Measurements from ENCODE around the gene IFT80. TPM values are rescaled to one million over a fixed set of nuclear protein-coding genes. Genes with fewer than 3 reads are reported as not detected.
A peak's percentile ranks its signal among the peaks of the same experiment; 100 is the strongest.

Gene IFT80
- total and polyA plus RNA-seq, 10 of the 15 experiments (the other 5 are each of a cell fraction or from before 2014, with no cell fraction given): 6.5 to 21.5 (median 14.1) TPM

DNA sequence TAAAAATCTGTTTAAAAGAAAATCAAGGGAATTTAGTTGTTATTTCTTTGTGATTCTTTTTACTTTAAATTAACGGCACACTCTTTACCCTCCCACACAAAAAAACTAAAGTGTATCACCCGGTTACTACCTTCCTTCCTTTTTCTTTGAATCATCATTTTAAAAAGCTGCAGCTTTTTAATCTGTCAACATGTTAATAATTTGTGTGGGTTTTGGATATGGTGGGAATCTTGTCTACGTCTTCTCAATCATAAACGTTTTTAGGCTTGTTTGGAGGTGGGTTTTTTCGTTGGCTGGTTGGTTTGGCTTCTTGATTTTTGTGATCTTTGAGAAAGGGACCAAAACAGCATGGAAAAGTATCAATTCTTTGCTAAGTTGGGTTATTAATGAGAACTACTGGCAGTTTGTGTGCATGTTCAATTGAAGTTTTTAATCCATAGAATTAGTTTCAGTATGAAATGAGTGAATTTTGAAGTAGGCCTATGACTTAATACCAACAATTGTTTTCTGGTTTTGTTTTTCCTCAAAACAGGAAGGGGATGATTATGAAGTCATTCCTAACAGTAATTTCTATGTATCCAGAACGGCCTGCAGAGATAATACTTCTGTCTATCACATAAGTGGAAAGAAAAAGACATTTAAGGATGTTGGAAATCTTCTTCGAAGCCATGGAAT, 4.9 kb upstream of the IFT80 start:
- BruUV-seq (replicated peaks): no TSS peak
- H4K20me1 ChIP-seq (ENCODE audit: control insufficient read depth, insufficient read depth): no peaks in the 10 kb centered on the region

More for the DNA sequence above, 4.9 kb upstream of the IFT80 start:
- Histone ChIP-seq H3K4me3 (peak overlapping the region; percentile 67), H3K4me2 (ENCODE audit: control insufficient read depth, insufficient read depth) (peak overlapping the region; percentile 83), H3K79me2 (ENCODE audit: control insufficient read depth, insufficient read depth, low read length) (peaks cover 95% of the 10 kb centered on the region), H3K9ac (ENCODE audit: control insufficient read depth, insufficient read depth, low read length) (peak overlapping the region; percentile 98), H3K27me3 (replicated peaks in 1 of 2; ENCODE audit: control insufficient read depth in 2 of 2, insufficient read depth in 2 of 2, low read length in 1 of 2) (no peaks in the 10 kb centered on the region), H3K4me1 (ENCODE audit: control insufficient read depth, insufficient read depth, low read length) (no peaks in the 10 kb centered on the region), H2AFZ (ENCODE audit: control insufficient read depth, low read depth, low read length) (no peak overlapping the region; the same call in 1 of the 2 replicates), H3K9me3 (replicated peaks; ENCODE audit: control insufficient read depth, insufficient read depth, low read length) (no peaks in the 10 kb centered on the region), H3K36me3 (ENCODE audit: control insufficient read depth in 2 of 2, insufficient read depth in 2 of 2, low read length in 1 of 2) (peaks cover 0 to 7% of the 10 kb centered on the region in 2 experiments; a peak in 1 of 4 replicates), H3K27ac (ENCODE audit: control insufficient read depth, insufficient read depth) (peak overlapping the region; percentile 90)
- no peak for ATAC-seq
- no peak for FAIRE-seq
- ChIA-PET POLR2A (interaction anchor here (0.9 to 1.3 kb wide), 2 partner anchors 11 to 46 kb away, joined by 3 to 12 read pairs; partner anchors contain the start of gene TRIM59), RAD21 (ENCODE audit: unreplicated experiment) (interaction anchor here (2.7 kb wide), 1 partner anchor 9 kb away, joined by 14 read pairs; no protein-coding TSS in a partner anchor), CTCF (interaction anchor here (3.5 kb wide), 1 partner anchor 10 kb away, joined by 29 read pairs; no protein-coding TSS in a partner anchor), SMC1A (ENCODE audit: uncharacterized antibody, unreplicated experiment) (interaction anchor here (1.0 to 5.0 kb wide), 3 partner anchors 9 to 519 kb away, joined by 4 to 33 read pairs (median 7); no protein-coding TSS in a partner anchor)
- WGBS (ENCODE audit: insufficient coverage, insufficient replicate concordance, low lambda C conversion rate, missing lambda C conversion rate): 26% methylated on average over 7 of the region's 7 CpGs
- no peak for TF ChIP-seq PAX8 (IDR thresholded peaks at IDR 0.05)
- TF ChIP-seq, protein P1, sequence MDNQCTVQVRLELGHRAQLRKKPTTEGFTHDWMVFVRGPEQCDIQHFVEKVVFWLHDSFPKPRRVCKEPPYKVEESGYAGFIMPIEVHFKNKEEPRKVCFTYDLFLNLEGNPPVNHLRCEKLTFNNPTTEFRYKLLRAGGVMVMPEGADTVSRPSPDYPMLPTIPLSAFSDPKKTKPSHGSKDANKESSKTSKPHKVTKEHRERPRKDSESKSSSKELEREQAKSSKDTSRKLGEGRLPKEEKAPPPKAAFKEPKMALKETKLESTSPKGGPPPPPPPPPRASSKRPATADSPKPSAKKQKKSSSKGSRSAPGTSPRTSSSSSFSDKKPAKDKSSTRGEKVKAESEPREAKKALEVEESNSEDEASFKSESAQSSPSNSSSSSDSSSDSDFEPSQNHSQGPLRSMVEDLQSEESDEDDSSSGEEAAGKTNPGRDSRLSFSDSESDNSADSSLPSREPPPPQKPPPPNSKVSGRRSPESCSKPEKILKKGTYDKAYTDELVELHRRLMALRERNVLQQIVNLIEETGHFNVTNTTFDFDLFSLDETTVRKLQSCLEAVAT (IDR thresholded peaks at IDR 0.05): peak; percentile 30; the same call in 1 of the 2 replicates
- TF ChIP-seq SIN3A (IDR thresholded peaks at IDR 0.05; ENCODE audit: low read depth, low read length): no peak
- no peak for TF ChIP-seq ETV6 (conservative IDR thresholded peaks at IDR 0.05 in 1 of 2, IDR thresholded peaks at IDR 0.05 in 1 of 2; ENCODE audit: borderline replicate concordance in 1 of 2, low read depth in 1 of 2)
- no peak for TF ChIP-seq NR2F1 (conservative IDR thresholded peaks at IDR 0.05)
- TF ChIP-seq CBFB (IDR thresholded peaks at IDR 0.05; ENCODE audit: low read depth): no peak
- no peak for TF ChIP-seq HDGF (IDR thresholded peaks at IDR 0.05)
- DNase-seq (ENCODE audit: low read depth, low spot score): no peak
- in situ Hi-C loops (cut with MboI) (no loop called here), intact Hi-C loops (cut with micrococcal nuclease; ENCODE audit: unreplicated experiment) (loop anchor here (1.0 to 5.0 kb wide), 2 partner anchors 45 to 392 kb away; partner anchors contain the start of gene TRIM59)

All from GM12878 (cell line).